MM.1S (cell line): ENCODE measurements around the gene LGALS12.

Experiments
- EZH2 ChIP-seq: fragments of 300-600 bp; sonication (generic); optimal IDR thresholded peaks from 2 replicates; pipeline ENCODE3; 2017; ENCODE audit warnings: low read depth, mild to moderate bottlenecking, antibody characterized with exemption, low read length, mixed read lengths
- TF ChIP-seq, protein P1 (sequence below): fragments of 300-600 bp; sonication (generic); IDR thresholded peaks from 2 replicates; pipeline ENCODE4 v1.5.1; 2016; ENCODE audit warnings: antibody characterized with exemption, low read length, mixed read lengths

DNA sequence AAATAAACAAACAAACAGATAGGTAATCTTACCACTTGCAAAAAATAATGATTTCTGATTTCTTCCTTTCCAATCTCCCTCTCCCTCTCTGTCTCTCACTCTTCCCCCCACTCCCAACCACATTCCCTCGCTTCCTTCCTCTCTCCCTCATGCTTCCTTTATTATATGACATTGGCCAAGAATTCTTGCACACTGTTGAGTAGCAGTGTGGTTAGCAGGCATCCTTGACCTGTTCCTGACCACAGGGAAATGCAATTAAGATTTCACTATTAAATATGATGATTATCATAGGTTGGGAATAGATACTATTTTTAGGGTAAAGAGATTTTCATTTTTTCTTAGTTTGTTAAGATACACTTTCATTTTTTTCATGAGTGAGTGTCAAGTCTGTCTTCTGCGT, 16.0 kb downstream of the LGALS12 start:
- TF ChIP-seq, protein P1, sequence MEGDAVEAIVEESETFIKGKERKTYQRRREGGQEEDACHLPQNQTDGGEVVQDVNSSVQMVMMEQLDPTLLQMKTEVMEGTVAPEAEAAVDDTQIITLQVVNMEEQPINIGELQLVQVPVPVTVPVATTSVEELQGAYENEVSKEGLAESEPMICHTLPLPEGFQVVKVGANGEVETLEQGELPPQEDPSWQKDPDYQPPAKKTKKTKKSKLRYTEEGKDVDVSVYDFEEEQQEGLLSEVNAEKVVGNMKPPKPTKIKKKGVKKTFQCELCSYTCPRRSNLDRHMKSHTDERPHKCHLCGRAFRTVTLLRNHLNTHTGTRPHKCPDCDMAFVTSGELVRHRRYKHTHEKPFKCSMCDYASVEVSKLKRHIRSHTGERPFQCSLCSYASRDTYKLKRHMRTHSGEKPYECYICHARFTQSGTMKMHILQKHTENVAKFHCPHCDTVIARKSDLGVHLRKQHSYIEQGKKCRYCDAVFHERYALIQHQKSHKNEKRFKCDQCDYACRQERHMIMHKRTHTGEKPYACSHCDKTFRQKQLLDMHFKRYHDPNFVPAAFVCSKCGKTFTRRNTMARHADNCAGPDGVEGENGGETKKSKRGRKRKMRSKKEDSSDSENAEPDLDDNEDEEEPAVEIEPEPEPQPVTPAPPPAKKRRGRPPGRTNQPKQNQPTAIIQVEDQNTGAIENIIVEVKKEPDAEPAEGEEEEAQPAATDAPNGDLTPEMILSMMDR, result no peak
- no peak for TF ChIP-seq EZH2
